ES-I3 (cell line): ENCODE measurements around the gene KHSRP.
"Not testable (repeated sequence)": the region's sequence is repeated elsewhere in the genome, so short reads cannot be mapped to it uniquely, and the experiment has no call there.

ENCODE experiments used
- H3K36me3 ChIP-seq: 2 replicates; pipeline ENCODE4 v1.6.1; 2013; ENCODE audit warnings: mild to moderate bottlenecking, low read length, control low read depth, moderate library complexity; ENCODE audit not compliant: insufficient read depth
- H3K4me1 ChIP-seq: 2 replicates; pipeline ENCODE4 v1.6.1; 2013; ENCODE audit warnings: mild to moderate bottlenecking, control low read depth, low read length; ENCODE audit not compliant: insufficient read depth
- H3K9ac ChIP-seq: 2 replicates; pipeline ENCODE4 v1.6.1; 2013; ENCODE audit warnings: low read depth, mild to moderate bottlenecking, low read length, moderate library complexity
- H3K9me3 ChIP-seq: 2 replicates; pipeline ENCODE4 v1.6.1; 2013; ENCODE audit warnings: mild to moderate bottlenecking, low read length, moderate library complexity; ENCODE audit not compliant: control insufficient read depth, insufficient read depth

The KHSRP gene

GRCh38 chr19:6433663-6434062, 9.1 kb upstream of the KHSRP start, which contains the start of gene SLC25A41:
TSS of gene SLC25A41 (minus strand) at chr19:6433763. CDS start at chr19:6433693, 70 bp downstream.
- Histone ChIP-seq H3K36me3 (no peaks in the 10 kb centered on the region), H3K9ac (no peak within 1 kb of the TSS), H3K4me1 (no peaks in the 10 kb centered on the region), H3K9me3 (no peaks in the 10 kb centered on the region)

GRCh38 chr19:6433165-6433564, 8.6 kb upstream of the KHSRP start:
- Histone ChIP-seq H3K36me3 (no peaks in the 10 kb centered on the region), H3K4me1 (no peaks in the 10 kb centered on the region), H3K9ac (no peak overlapping the region), H3K9me3 (no peaks in the 10 kb centered on the region)

GRCh38 chr19:6431891-6432290, 7.3 kb upstream of the KHSRP start:
- H3K4me1 ChIP-seq, result no peaks in the 10 kb centered on the region

GRCh38 chr19:6429419-6430221, 5.0 kb upstream of the KHSRP start:
- Histone ChIP-seq H3K36me3 (no peaks in the 10 kb centered on the region), H3K9me3 (no peaks in the 10 kb centered on the region), H3K4me1 (no peaks in the 10 kb centered on the region), H3K9ac (peak overlapping the region; percentile 5; the same call in 1 of the 2 replicates)

More at GRCh38 chr19:6431891-6432290, 7.3 kb upstream of the KHSRP start:
- Histone ChIP-seq H3K9me3 (no peaks in the 10 kb centered on the region), H3K9ac (no peak overlapping the region), H3K36me3 (no peaks in the 10 kb centered on the region)

GRCh38 chr19:6428692-6429418, 4.2 kb upstream of the KHSRP start:
- not testable (repeated sequence) for H3K9me3 ChIP-seq, H3K9ac ChIP-seq, H3K4me1 ChIP-seq, H3K36me3 ChIP-seq

GRCh38 chr19:6427131-6427530, 2.5 kb upstream of the KHSRP start:
- Histone ChIP-seq H3K36me3 (no peaks in the 10 kb centered on the region; the same call in 1 of the 2 replicates), H3K9ac (no peak overlapping the region), H3K4me1 (no peaks in the 10 kb centered on the region), H3K9me3 (no peaks in the 10 kb centered on the region)

- Histone ChIP-seq H3K36me3 (no peaks in the 10 kb centered on the region; the same call in 1 of the 2 replicates), H3K9me3 (no peaks in the 10 kb centered on the region), H3K9ac (no peak overlapping the region), H3K4me1 (no peaks in the 10 kb centered on the region)
These were observed 1.4 kb upstream of the KHSRP start for GRCh38 chr19:6425732-6426620.

GRCh38 chr19:6424939-6425731, 524 bp upstream of the KHSRP start:
- Histone ChIP-seq H3K9me3 (no peaks in the 10 kb centered on the region), H3K36me3 (peaks cover 3% of the 10 kb centered on the region), H3K9ac (no peak overlapping the region), H3K4me1 (no peaks in the 10 kb centered on the region)

- peaks cover 11% of the 10 kb centered on the region for H3K36me3 ChIP-seq
- H3K9ac ChIP-seq, result peak overlapping the region; percentile 84
- H3K9me3 ChIP-seq, result no peaks in the 10 kb centered on the region
- no peaks in the 10 kb centered on the region for H3K4me1 ChIP-seq
These were observed 964 bp downstream of the KHSRP start for GRCh38 chr19:6423499-6424194.

GRCh38 chr19:6421075-6422014, 3.3 kb downstream of the KHSRP start:
- Histone ChIP-seq H3K9me3 (no peaks in the 10 kb centered on the region), H3K9ac (no peak overlapping the region), H3K4me1 (no peaks in the 10 kb centered on the region), H3K36me3 (peaks cover 23% of the 10 kb centered on the region)

- Histone ChIP-seq H3K36me3 (peaks cover 28% of the 10 kb centered on the region), H3K4me1 (no peaks in the 10 kb centered on the region)
These were observed 6.1 kb downstream of the KHSRP start for GRCh38 chr19:6418562-6418932.

GRCh38 chr19:6417713-6418561, 6.7 kb downstream of the KHSRP start:
- Histone ChIP-seq H3K4me1 (no peaks in the 10 kb centered on the region), H3K9me3 (no peaks in the 10 kb centered on the region), H3K36me3 (peaks cover 28% of the 10 kb centered on the region), H3K9ac (no peak overlapping the region)

More at GRCh38 chr19:6418562-6418932, 6.1 kb downstream of the KHSRP start:
- H3K9ac ChIP-seq, result no peak overlapping the region
- H3K9me3 ChIP-seq, result no peaks in the 10 kb centered on the region
